ENCODE data around the gene HIBADH.

Gene HIBADH

GRCh38 chr7:27651702-27652101 lies 11.0 kb downstream of the HIBADH start:
- Histone ChIP-seq H2AFZ (ENCODE audit: low read length) (no peak overlapping the region), H3K9me3 (ENCODE audit: insufficient read depth, low read depth, low read length) (no peaks in the 10 kb centered on the region), H3K79me2 (ENCODE audit: insufficient read depth, low read length) (peaks cover 4% of the 10 kb centered on the region; the same call in 1 of the 2 replicates), H3K36me3 (ENCODE audit: insufficient read depth, low read length) (no peaks in the 10 kb centered on the region), H3K4me3 (ENCODE audit: low read length, poor library complexity, severe bottlenecking) (no peak overlapping the region), H3K9ac (ENCODE audit: low read depth, low read length, poor library complexity, severe bottlenecking) (no peak overlapping the region), H3K27me3 (ENCODE audit: insufficient read depth, low read length, poor library complexity, severe bottlenecking) (no peaks in the 10 kb centered on the region), H3F3A (ENCODE audit: low read depth) (no peaks in the 10 kb centered on the region), H3K4me1 (ENCODE audit: insufficient read depth, low read length, poor library complexity, severe bottlenecking) (no peaks in the 10 kb centered on the region), H3K9me2 (replicated peaks; ENCODE audit: low read depth, low read length) (no peaks in the 10 kb centered on the region), H4K20me1 (ENCODE audit: insufficient read depth, low read length, poor library complexity, severe bottlenecking) (no peaks in the 10 kb centered on the region), H3K4me2 (ENCODE audit: low read depth, low read length, poor library complexity, severe bottlenecking) (no peak overlapping the region)
- TF ChIP-seq EZH2phosphoT487 (IDR thresholded peaks at IDR 0.05; ENCODE audit: borderline replicate concordance) (no peak), CTCF (conservative IDR thresholded peaks at IDR 0.05; ENCODE audit: low read length) (no peak)

GRCh38 chr7:27650283-27650682 lies 12.4 kb downstream of the HIBADH start:
- Histone ChIP-seq H3K79me2 (ENCODE audit: insufficient read depth, low read length) (no peaks in the 10 kb centered on the region; the same call in 1 of the 2 replicates), H4K20me1 (ENCODE audit: insufficient read depth, low read length, poor library complexity, severe bottlenecking) (no peaks in the 10 kb centered on the region), H3F3A (ENCODE audit: low read depth) (no peaks in the 10 kb centered on the region), H3K9me3 (ENCODE audit: insufficient read depth, low read depth, low read length) (no peaks in the 10 kb centered on the region), H3K36me3 (ENCODE audit: insufficient read depth, low read length) (no peaks in the 10 kb centered on the region), H3K4me2 (ENCODE audit: low read depth, low read length, poor library complexity, severe bottlenecking) (no peak overlapping the region), H3K4me1 (ENCODE audit: insufficient read depth, low read length, poor library complexity, severe bottlenecking) (no peaks in the 10 kb centered on the region), H3K27me3 (ENCODE audit: insufficient read depth, low read length, poor library complexity, severe bottlenecking) (no peaks in the 10 kb centered on the region), H3K9ac (ENCODE audit: low read depth, low read length, poor library complexity, severe bottlenecking) (no peak overlapping the region), H2AFZ (ENCODE audit: low read length) (no peak overlapping the region), H3K4me3 (ENCODE audit: low read length, poor library complexity, severe bottlenecking) (no peak overlapping the region), H3K9me2 (replicated peaks; ENCODE audit: low read depth, low read length) (no peaks in the 10 kb centered on the region)
- no peak for TF ChIP-seq CTCF (conservative IDR thresholded peaks at IDR 0.05; ENCODE audit: low read length)
- no peak for TF ChIP-seq EZH2phosphoT487 (IDR thresholded peaks at IDR 0.05; ENCODE audit: borderline replicate concordance)

GRCh38 chr7:27647489-27647888 lies 15.2 kb downstream of the HIBADH start:
- Histone ChIP-seq H3K4me3 (ENCODE audit: low read length, poor library complexity, severe bottlenecking) (no peak overlapping the region), H3K9me3 (ENCODE audit: insufficient read depth, low read depth, low read length) (no peaks in the 10 kb centered on the region), H3K9ac (ENCODE audit: low read depth, low read length, poor library complexity, severe bottlenecking) (no peak overlapping the region), H3K9me2 (replicated peaks; ENCODE audit: low read depth, low read length) (no peaks in the 10 kb centered on the region), H3F3A (ENCODE audit: low read depth) (no peaks in the 10 kb centered on the region; the same call in 1 of the 2 replicates), H4K20me1 (ENCODE audit: insufficient read depth, low read length, poor library complexity, severe bottlenecking) (no peaks in the 10 kb centered on the region), H3K4me1 (ENCODE audit: insufficient read depth, low read length, poor library complexity, severe bottlenecking) (no peaks in the 10 kb centered on the region), H3K27me3 (ENCODE audit: insufficient read depth, low read length, poor library complexity, severe bottlenecking) (no peaks in the 10 kb centered on the region), H3K79me2 (ENCODE audit: insufficient read depth, low read length) (no peaks in the 10 kb centered on the region), H3K4me2 (ENCODE audit: low read depth, low read length, poor library complexity, severe bottlenecking) (no peak overlapping the region), H2AFZ (ENCODE audit: low read length) (no peak overlapping the region), H3K36me3 (ENCODE audit: insufficient read depth, low read length) (no peaks in the 10 kb centered on the region)
- TF ChIP-seq CTCF (conservative IDR thresholded peaks at IDR 0.05; ENCODE audit: low read length) (no peak), EZH2phosphoT487 (IDR thresholded peaks at IDR 0.05; ENCODE audit: borderline replicate concordance) (no peak)

Measured in Loucy (cell line).